CD4-positive, alpha-beta T cell (primary cell): Measurements from ENCODE around the gene IPO11. TPM values are rescaled to one million over a fixed set of nuclear protein-coding genes. Genes with fewer than 3 reads are reported as not detected.
"Not testable (repeated sequence)": the region's sequence is repeated elsewhere in the genome, so short reads cannot be mapped to it uniquely, and the experiment has no call there.

Experiments
- ATAC-seq: fragments of 200-7000 bp; cut with Tn5 transposase; one replicate; pipeline ENCODE4 v1.10.0; 2022; ENCODE audit warnings: mild to moderate bottlenecking; ENCODE audit not compliant: poor library complexity
- CTCF ChIA-PET: fragments of 350-600 bp; sonication (Branson Sonifier 250); formaldehyde crosslinking; loops from one replicate; lab custom pipeline; 2021; ENCODE audit warnings: antibody characterized with exemption, inconsistent platforms; lab: Charles Lee
- POLR2A ChIA-PET: fragments of 350-600 bp; sonication (Branson Sonifier 250); formaldehyde crosslinking; loops from one replicate; lab custom pipeline; 2021; ENCODE audit warnings: antibody characterized with exemption, inconsistent platforms; lab: Charles Lee
- DNase-seq, 14 experiments: peaks; one replicate each; pipeline ENCODE4 v3.0.0-alpha.2; 2013 to 2020; ENCODE audit warnings: mixed read lengths in 2 of 14
- H3K27ac ChIP-seq, 2 donors: one replicate each; pipeline versions ENCODE4 v1.5.1 to v1.7.0; 2013; ENCODE audit warnings: low read length in 2 of 2, low read depth in 1 of 2, mild to moderate bottlenecking in 1 of 2
- H3K27me3 ChIP-seq, 2 experiments: 1 replicate in 1 of 2; 2 replicates in 1 of 2; pipeline versions ENCODE4 v1.6.1 to v1.7.0; 2013; ENCODE audit warnings: low read length in 2 of 2, control low read depth in 1 of 2, mild to moderate bottlenecking in 1 of 2, moderate library complexity in 1 of 2; ENCODE audit not compliant: insufficient read depth in 2 of 2, control insufficient read depth in 1 of 2
- H3K36me3 ChIP-seq: one replicate; pipeline ENCODE4 v1.6.1; 2013; ENCODE audit warnings: low read length, control low read depth; ENCODE audit not compliant: insufficient read depth
- H3K4me1 ChIP-seq: one replicate; pipeline ENCODE4 v1.6.1; 2013; ENCODE audit warnings: low read length, control low read depth; ENCODE audit not compliant: insufficient read depth
- H3K4me3 ChIP-seq: one replicate; pipeline ENCODE4 v1.5.1; 2013; ENCODE audit warnings: mild to moderate bottlenecking, low read length, moderate library complexity
- H3K9me3 ChIP-seq, 2 experiments: 1 replicate in 1 of 2; 2 replicates in 1 of 2; pipeline versions ENCODE4 v1.6.1 to v1.7.0; 2013; ENCODE audit warnings: low read length in 2 of 2, mild to moderate bottlenecking in 2 of 2, control low read depth in 1 of 2, moderate library complexity in 1 of 2; ENCODE audit not compliant: control insufficient read depth in 1 of 2, insufficient read depth in 1 of 2
- H3K27ac Mint-ChIP-seq: one replicate; pipeline ENCODE4 v1.8.0; 2020; ENCODE audit warnings: mixed read lengths
- H3K27me3 Mint-ChIP-seq: one replicate; pipeline ENCODE4 v1.8.0; 2021; ENCODE audit warnings: mixed read lengths
- H3K36me3 Mint-ChIP-seq: one replicate; pipeline ENCODE4 v1.8.0; 2021; ENCODE audit warnings: low read depth, mixed read lengths
- H3K4me1 Mint-ChIP-seq: one replicate; pipeline ENCODE4 v1.8.0; 2021; ENCODE audit warnings: low read depth, mixed read lengths
- H3K4me3 Mint-ChIP-seq: one replicate; pipeline ENCODE4 v1.8.0; 2020; ENCODE audit warnings: mild to moderate bottlenecking, mixed read lengths
- H3K9me3 Mint-ChIP-seq: one replicate; pipeline ENCODE4 v1.8.0; 2020; ENCODE audit warnings: mixed read lengths
- CTCF ChIP-seq: fragments of 200-600 bp; IDR thresholded peaks from one replicate; pipeline ENCODE4 v1.8.0; 2022; ENCODE audit warnings: antibody characterized with exemption, mild to moderate bottlenecking
- intact Hi-C, 2 experiments: fragments of 100-400 bp; cut with DNase I in 1 of 2; cut with micrococcal nuclease in 1 of 2; formaldehyde crosslinking; loops; one replicate each; pipeline versions ENCODE4 v1.15.1 to v1.9.0; 2023 to 2025; cut with DNase I, micrococcal nuclease
- total RNA-seq, 174 experiments: library from RNA in 2 of 174; stranded (reverse) in 2 of 174; gene quantifications; one replicate each; pipeline ENCODE4 v1.2.3 and lab custom pipeline; 2021 to 2026

Gene IPO11
- total RNA-seq, 2 experiments from 2014 or later: 15.1 to 16.1 TPM

- ATAC-seq: no peak
- Mint-ChIP-seq H3K27me3 (no peaks in the 10 kb centered on the region), H3K4me1 (no peaks in the 10 kb centered on the region), H3K4me3 (no peak overlapping the region), H3K27ac (no peak overlapping the region), H3K36me3 (no peaks in the 10 kb centered on the region), H3K9me3 (peaks cover 3% of the 10 kb centered on the region)
- H3K9me3 ChIP-seq: peaks cover 0 to 6% of the 10 kb centered on the region in 2 experiments
- ChIA-PET POLR2A (no interaction called here), CTCF (no interaction called here)
- no peak overlapping the region for H3K27ac ChIP-seq
- TF ChIP-seq CTCF: no peak
- H3K4me1 ChIP-seq: no peaks in the 10 kb centered on the region
- DNase-seq: no peak
- H3K27me3 ChIP-seq: no peaks in the 10 kb centered on the region
- H3K4me3 ChIP-seq: no peak overlapping the region
- intact Hi-C loops: no loop called here
- no peaks in the 10 kb centered on the region for H3K36me3 ChIP-seq
These were observed 241.5 kb downstream of the IPO11 start for GRCh38 chr5:62653864-62654575.

GRCh38 chr5:62657772-62658171, 245.2 kb downstream of the IPO11 start:
- ATAC-seq, DNase-seq, POLR2A ChIA-PET, H3K27me3 ChIP-seq, intact Hi-C loops, H3K4me3 ChIP-seq, H3K4me3 Mint-ChIP-seq, CTCF ChIA-PET, H3K4me1 ChIP-seq, H3K36me3 Mint-ChIP-seq, H3K9me3 Mint-ChIP-seq, H3K27ac ChIP-seq, H3K4me1 Mint-ChIP-seq, H3K36me3 ChIP-seq, H3K27ac Mint-ChIP-seq, H3K27me3 Mint-ChIP-seq: not testable (repeated sequence)
- peaks cover 0 to 11% of the 10 kb centered on the region in 2 experiments for H3K9me3 ChIP-seq

- H3K36me3 ChIP-seq: no peaks in the 10 kb centered on the region
- peaks cover 0 to 4% of the 10 kb centered on the region in 2 experiments for H3K9me3 ChIP-seq
- H3K4me1 ChIP-seq: no peaks in the 10 kb centered on the region
- no peak overlapping the region for H3K27ac ChIP-seq
- ATAC-seq (no peak), DNase-seq (no peak)
- Mint-ChIP-seq H3K4me1 (no peaks in the 10 kb centered on the region), H3K9me3 (peaks cover 6% of the 10 kb centered on the region), H3K36me3 (no peaks in the 10 kb centered on the region), H3K4me3 (no peak overlapping the region), H3K27me3 (no peaks in the 10 kb centered on the region), H3K27ac (no peak overlapping the region)
- no peak overlapping the region for H3K4me3 ChIP-seq
- intact Hi-C loops: no loop called here
- H3K27me3 ChIP-seq: no peaks in the 10 kb centered on the region
- TF ChIP-seq CTCF: no peak
- CTCF ChIA-PET: no interaction called here
- POLR2A ChIA-PET: no interaction called here
These were observed 248.6 kb downstream of the IPO11 start for GRCh38 chr5:62661126-62661525.

- ATAC-seq: no peak
- Histone ChIP-seq H3K27me3 (no peaks in the 10 kb centered on the region), H3K4me3 (no peak overlapping the region), H3K36me3 (no peaks in the 10 kb centered on the region), H3K4me1 (no peaks in the 10 kb centered on the region), H3K27ac (no peak overlapping the region), H3K9me3 (peaks cover 0 to 4% of the 10 kb centered on the region in 2 experiments)
- POLR2A ChIA-PET: no interaction called here
- no peak for DNase-seq
- no peaks in the 10 kb centered on the region for H3K27me3 Mint-ChIP-seq
- intact Hi-C loops: no loop called here
- H3K27ac Mint-ChIP-seq: no peak overlapping the region
- no peak overlapping the region for H3K4me3 Mint-ChIP-seq
- H3K4me1 Mint-ChIP-seq: no peaks in the 10 kb centered on the region
- H3K9me3 Mint-ChIP-seq: peaks cover 6% of the 10 kb centered on the region
- H3K36me3 Mint-ChIP-seq: no peaks in the 10 kb centered on the region
- CTCF ChIA-PET: no interaction called here
- TF ChIP-seq CTCF: no peak
These were observed 250.0 kb downstream of the IPO11 start for GRCh38 chr5:62662521-62662920.
